Activated naive CD4-positive, alpha-beta T cell treated with anti-CD3 and anti-CD28 coated beads, Interleukin-2, amount 50 U/mL, for 24 hours (primary cell): ENCODE results near the gene CACNA2D3.
"Not testable (repeated sequence)": the region's sequence is repeated elsewhere in the genome, so short reads cannot be mapped to it uniquely, and the experiment has no call there.

Source experiments
- H3K27ac Mint-ChIP-seq: one replicate; pipeline ENCODE4 v1.8.0; 2021; ENCODE audit warnings: mild to moderate bottlenecking, mixed read lengths
- H3K27me3 Mint-ChIP-seq: one replicate; pipeline ENCODE4 v1.8.0; 2021; ENCODE audit warnings: mixed read lengths
- H3K36me3 Mint-ChIP-seq: one replicate; pipeline ENCODE4 v1.8.0; 2021; ENCODE audit warnings: mixed read lengths
- H3K4me1 Mint-ChIP-seq: one replicate; pipeline ENCODE4 v1.8.0; 2021; ENCODE audit warnings: mixed read lengths
- H3K4me3 Mint-ChIP-seq: one replicate; pipeline ENCODE4 v1.8.0; 2021; ENCODE audit warnings: mild to moderate bottlenecking, mixed read lengths
- H3K9me3 Mint-ChIP-seq: one replicate; pipeline ENCODE4 v1.8.0; 2021; ENCODE audit warnings: mixed read lengths

The CACNA2D3 gene

DNA sequence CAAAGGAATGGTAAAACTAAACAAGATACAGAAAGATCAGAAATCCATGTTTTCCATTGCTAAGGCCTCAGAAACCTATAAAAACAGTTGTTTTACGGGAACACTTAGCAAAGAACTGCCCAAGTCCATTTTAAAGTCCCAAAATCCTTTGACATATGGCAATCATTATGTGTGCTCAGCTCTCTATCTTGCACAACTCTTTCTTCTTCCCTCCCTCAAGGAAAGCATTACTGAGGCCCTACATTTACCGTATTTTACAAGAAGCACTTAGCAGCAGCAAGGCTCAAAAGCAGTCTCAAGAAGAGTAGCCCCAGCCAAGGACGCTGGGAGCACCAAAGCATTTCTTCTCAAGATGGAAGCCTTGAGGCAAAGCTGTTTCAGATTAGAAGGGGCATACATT lies 975.1 kb downstream of the CACNA2D3 start:
- no peaks in the 10 kb centered on the region for H3K36me3 Mint-ChIP-seq
- no peak overlapping the region for H3K27ac Mint-ChIP-seq
- no peaks in the 10 kb centered on the region for H3K4me1 Mint-ChIP-seq
- no peak overlapping the region for H3K4me3 Mint-ChIP-seq
- peaks cover 2% of the 10 kb centered on the region for H3K27me3 Mint-ChIP-seq
- H3K9me3 Mint-ChIP-seq = peaks cover 7% of the 10 kb centered on the region

DNA sequence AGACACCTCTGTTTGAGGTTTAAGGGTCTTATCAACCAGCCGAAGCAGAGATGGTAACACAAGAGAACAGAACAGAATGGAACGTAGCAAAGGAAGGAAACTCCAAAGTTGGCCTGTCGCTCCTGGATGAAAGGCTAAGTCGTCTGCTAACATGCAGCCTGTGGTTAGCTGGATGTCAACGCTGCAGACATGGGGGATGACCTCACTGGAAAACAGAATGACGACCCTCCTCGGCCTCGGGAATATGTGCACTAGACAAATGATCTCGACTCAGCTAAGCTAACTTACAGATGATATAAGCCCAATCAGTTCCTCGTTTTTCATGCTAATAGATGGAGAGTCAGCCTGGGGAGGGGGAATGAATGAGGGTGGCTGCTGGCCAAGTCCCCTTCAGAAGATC lies 983.3 kb downstream of the CACNA2D3 start:
- Mint-ChIP-seq H3K27ac (no peak overlapping the region), H3K27me3 (peaks cover 2% of the 10 kb centered on the region), H3K4me3 (no peak overlapping the region), H3K4me1 (no peaks in the 10 kb centered on the region), H3K9me3 (peaks cover 4% of the 10 kb centered on the region), H3K36me3 (no peaks in the 10 kb centered on the region)

DNA sequence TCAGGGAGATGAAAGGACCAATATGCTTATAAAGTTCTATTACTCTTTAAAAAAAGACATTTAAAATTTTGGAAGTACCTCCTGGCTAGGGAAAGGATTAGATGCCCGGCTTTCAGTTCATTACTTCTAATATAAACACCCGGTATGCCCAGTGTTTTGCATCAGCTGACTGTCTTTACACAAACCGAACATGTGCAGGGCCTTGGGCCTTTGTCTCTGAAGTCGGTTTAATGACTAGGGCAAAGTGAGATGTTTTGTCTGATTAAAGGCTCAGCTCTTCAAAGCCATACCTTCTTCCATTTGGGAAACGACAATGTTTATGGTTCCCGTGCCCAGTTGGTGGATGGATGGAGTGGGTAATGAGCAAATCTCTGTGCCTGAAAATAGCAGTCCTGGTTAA lies 984.8 kb downstream of the CACNA2D3 start:
- Mint-ChIP-seq H3K36me3 (no peaks in the 10 kb centered on the region), H3K4me3 (no peak overlapping the region), H3K9me3 (no peaks in the 10 kb centered on the region), H3K27ac (no peak overlapping the region), H3K4me1 (no peaks in the 10 kb centered on the region), H3K27me3 (no peaks in the 10 kb centered on the region)

DNA sequence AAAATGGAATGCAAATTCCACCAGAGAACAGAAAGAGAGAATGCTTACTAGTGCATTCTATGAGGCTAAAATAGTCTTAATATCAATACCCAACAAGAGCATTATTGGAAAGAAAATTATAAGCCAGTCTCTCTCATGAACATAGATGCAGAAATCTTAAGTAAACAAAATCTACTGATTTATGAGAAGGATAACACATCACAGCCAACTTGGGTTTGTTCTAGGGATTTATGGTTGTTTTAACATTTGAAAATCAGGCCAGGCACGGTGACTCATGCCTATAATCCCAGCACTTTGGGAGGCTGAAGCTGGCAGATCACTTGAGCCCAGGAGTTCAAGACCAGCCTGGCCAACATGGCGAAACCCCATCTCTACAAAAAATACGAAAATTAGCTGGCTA lies 989.6 kb downstream of the CACNA2D3 start:
- H3K4me3 Mint-ChIP-seq, H3K27ac Mint-ChIP-seq, H3K27me3 Mint-ChIP-seq, H3K4me1 Mint-ChIP-seq, H3K9me3 Mint-ChIP-seq, H3K36me3 Mint-ChIP-seq: not testable (repeated sequence)

DNA sequence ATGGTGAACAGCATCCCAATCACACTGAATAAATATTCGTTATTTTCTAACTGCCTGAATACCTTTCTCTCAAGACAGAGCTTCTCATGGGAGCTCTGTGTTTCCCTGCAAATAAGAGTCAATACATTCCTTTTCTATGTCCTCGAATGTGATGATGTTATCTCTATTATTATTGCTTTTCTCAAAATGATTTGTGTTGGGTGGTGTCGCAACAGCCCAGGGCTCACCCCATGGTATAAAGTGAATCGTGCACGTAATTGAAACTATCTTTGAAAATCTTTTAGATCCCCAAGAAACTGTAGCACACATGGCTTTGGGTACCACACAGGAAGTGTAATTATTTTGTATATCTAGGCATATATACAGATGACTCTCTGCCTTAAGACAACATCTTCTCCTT lies 996.1 kb downstream of the CACNA2D3 start:
- Mint-ChIP-seq H3K4me3 (no peak overlapping the region), H3K36me3 (no peaks in the 10 kb centered on the region), H3K9me3 (peaks cover 12% of the 10 kb centered on the region), H3K27me3 (no peaks in the 10 kb centered on the region), H3K4me1 (no peaks in the 10 kb centered on the region), H3K27ac (no peak overlapping the region)

DNA sequence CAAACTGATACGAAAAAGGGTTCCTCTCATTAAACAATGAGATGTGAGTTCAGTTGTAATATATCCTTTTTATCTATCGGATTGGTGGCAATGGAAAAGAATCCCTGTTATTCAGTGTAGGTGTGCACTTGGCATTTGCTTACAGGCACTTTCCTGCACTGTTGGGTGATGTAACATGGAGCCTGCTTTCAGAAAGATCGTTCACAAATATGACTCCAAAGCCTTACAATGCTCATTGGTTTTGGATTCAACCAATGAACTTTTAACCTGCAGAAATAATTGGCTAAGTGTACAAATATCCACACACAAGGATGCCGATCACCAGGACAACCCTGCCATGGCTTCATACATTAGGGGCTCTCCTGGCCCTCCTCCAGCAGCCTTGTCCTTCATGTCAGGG lies 996.9 kb downstream of the CACNA2D3 start:
- Mint-ChIP-seq H3K27ac (no peak overlapping the region), H3K9me3 (peaks cover 12% of the 10 kb centered on the region), H3K4me3 (no peak overlapping the region), H3K27me3 (no peaks in the 10 kb centered on the region), H3K36me3 (no peaks in the 10 kb centered on the region), H3K4me1 (no peaks in the 10 kb centered on the region)

DNA sequence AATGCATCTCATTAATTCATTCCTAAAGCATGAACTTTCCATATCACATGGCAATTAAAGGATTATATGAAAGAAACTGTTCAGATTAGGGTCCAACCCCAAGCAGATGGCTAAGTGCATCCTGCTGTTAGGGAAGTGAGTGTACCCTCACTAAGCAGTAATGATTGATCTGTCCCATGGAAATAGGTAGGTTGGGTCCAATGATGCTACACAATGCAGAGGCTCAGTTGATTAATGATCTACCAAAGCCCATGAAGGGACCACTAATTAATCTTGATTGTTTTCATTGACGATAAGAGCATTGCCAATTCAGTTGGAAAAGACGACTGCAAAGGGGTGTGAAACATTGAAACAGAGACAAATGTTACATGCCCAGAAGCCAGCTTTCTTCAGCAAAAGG lies 1000.0 kb downstream of the CACNA2D3 start:
- Mint-ChIP-seq H3K4me3 (no peak overlapping the region), H3K27ac (no peak overlapping the region)

More for the DNA sequence above, 1000.0 kb downstream of the CACNA2D3 start:
- Mint-ChIP-seq H3K4me1 (no peaks in the 10 kb centered on the region), H3K36me3 (no peaks in the 10 kb centered on the region), H3K9me3 (peaks cover 5% of the 10 kb centered on the region), H3K27me3 (no peaks in the 10 kb centered on the region)
